ENCODE results near the gene MAGIX. TPM values are rescaled to one million over a fixed set of nuclear protein-coding genes. Genes with fewer than 3 reads are reported as not detected.
A peak's percentile ranks its signal among the peaks of the same experiment; 100 is the strongest.
"Not testable (repeated sequence)": the region's sequence is repeated elsewhere in the genome, so short reads cannot be mapped to it uniquely, and the experiment has no call there.

MAGIX gene
- total and polyA plus RNA-seq, 8 donors = 1.6 to 9.4 (median 2.4) TPM

DNA sequence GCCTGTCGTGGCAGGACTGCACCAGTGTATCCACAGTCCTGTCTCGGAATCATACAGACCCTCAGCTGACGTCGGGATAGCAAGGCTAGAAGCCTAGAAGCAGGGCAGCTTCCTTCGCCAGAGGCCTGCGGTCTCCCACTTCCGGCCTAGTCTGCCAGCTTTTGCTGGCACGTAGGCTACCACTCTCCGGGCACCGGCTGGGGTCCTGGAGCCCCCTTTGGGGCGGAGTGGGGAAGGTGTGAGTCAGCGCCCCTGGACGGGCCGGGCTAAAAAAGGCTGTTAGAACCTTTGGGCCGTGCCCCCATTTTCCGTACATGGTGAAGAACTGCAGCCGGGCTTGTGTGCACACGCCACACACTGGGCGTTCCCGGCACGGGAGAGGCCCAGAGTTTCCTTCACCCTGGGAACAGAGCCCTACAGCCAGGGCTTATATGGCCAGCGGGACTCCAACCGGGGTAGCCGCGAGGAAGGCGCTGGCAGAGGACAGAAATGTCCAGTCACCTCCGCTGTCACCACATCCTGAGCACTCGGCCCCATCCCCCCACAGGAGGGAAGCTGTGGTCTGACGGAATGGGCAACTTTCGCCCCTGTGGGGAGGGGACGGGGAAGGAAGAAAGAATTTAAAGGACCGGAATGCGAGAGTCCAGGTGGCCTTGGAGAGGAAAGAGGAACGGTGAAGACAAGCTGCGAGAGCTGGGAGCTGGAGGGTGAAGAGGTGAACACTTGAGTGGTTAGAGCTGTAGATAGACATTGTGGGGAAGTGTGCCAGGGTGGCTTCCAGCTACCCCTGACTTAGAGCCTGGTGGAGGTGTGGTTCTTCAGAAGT, 4.6 kb downstream of the MAGIX start:
- no peaks in the 10 kb centered on the region for H3K27me3 ChIP-seq
- TF ChIP-seq, protein P1, sequence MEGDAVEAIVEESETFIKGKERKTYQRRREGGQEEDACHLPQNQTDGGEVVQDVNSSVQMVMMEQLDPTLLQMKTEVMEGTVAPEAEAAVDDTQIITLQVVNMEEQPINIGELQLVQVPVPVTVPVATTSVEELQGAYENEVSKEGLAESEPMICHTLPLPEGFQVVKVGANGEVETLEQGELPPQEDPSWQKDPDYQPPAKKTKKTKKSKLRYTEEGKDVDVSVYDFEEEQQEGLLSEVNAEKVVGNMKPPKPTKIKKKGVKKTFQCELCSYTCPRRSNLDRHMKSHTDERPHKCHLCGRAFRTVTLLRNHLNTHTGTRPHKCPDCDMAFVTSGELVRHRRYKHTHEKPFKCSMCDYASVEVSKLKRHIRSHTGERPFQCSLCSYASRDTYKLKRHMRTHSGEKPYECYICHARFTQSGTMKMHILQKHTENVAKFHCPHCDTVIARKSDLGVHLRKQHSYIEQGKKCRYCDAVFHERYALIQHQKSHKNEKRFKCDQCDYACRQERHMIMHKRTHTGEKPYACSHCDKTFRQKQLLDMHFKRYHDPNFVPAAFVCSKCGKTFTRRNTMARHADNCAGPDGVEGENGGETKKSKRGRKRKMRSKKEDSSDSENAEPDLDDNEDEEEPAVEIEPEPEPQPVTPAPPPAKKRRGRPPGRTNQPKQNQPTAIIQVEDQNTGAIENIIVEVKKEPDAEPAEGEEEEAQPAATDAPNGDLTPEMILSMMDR (IDR thresholded peaks at IDR 0.05) = no peak
- peak overlapping the region; percentile 17 to 38 for H3K4me3 ChIP-seq
- peaks cover 5 to 26% of the 10 kb centered on the region in 2 donors for H3K4me1 ChIP-seq
- intact Hi-C loops (cut with DNase I) = no loop called here
- no peaks in the 10 kb centered on the region for H3K36me3 ChIP-seq
- DNase-seq (peak in 2 of 4 donors; percentile 79 to 91), ATAC-seq (peak; percentile 39)
- H3K9me3 ChIP-seq = no peaks in the 10 kb centered on the region
- peak overlapping the region; percentile 92 to 98 for H3K27ac ChIP-seq

DNA sequence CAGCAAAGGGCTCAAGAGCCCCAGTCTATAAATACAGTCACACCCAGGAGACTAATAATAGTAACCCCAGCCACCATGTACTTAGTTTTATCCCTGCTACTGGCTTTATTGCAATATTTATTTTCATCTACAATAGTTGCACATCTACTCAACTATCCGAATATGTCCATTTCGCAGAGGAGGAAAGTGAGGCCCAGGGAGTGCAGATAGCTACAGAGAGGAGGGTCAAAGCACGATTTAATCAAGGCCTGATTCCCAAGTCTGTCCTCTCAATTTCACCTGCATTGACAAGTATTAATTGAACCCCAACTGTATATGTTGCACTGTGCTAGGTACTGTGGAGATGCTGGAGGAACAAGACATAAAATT, 5.2 kb downstream of the MAGIX start:
- no peaks in the 10 kb centered on the region for H3K36me3 ChIP-seq
- TF ChIP-seq, protein P1 (IDR thresholded peaks at IDR 0.05) = no peak
- peak overlapping the region in 1 of 2 donors; percentile 38 for H3K4me3 ChIP-seq
- DNase-seq (no peak), ATAC-seq (no peak)
- no peaks in the 10 kb centered on the region for H3K27me3 ChIP-seq
- intact Hi-C loops (cut with DNase I) = no loop called here
- H3K4me1 ChIP-seq = peaks cover 5 to 27% of the 10 kb centered on the region in 2 donors
- no peaks in the 10 kb centered on the region for H3K9me3 ChIP-seq
- peak overlapping the region; percentile 92 to 98 for H3K27ac ChIP-seq

DNA sequence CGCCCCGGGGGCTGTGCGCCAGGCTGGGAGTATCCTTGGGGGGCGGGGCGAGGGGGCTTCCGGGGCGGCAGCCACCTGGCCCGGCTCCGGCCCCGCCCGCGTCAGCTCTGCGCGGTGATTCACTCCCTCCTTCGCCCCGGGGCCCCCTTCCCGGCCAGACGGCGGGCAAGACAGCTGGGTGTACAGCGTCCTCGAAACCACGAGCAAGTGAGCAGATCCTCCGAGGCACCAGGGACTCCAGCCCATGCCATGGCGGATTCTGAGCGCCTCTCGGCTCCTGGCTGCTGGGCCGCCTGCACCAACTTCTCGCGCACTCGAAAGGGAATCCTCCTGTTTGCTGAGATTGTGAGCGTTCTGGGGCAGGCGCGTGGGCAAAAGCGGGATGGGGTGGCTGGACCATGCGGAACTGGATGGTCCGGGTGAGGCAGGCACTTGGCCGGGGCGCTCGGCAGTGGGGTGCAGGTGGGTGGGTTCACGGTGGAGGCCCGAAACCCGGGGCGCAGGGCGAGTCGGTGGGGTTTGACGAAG, 9.3 kb downstream of the MAGIX start, which contains the start of gene PLP2:
Gene PLP2, plus strand, starts transcription at position 147 of the 528 bp plus-strand sequence. Its CDS starts 103 bp downstream, at position 250.
- ATAC-seq (peak; percentile 42), DNase-seq (peak in 1 of 4 donors; percentile 89)
- H3K27me3 ChIP-seq = no peaks in the 10 kb centered on the region
- TF ChIP-seq, protein P1 (IDR thresholded peaks at IDR 0.05) = no peak
- no peaks in the 10 kb centered on the region for H3K9me3 ChIP-seq
- H3K4me3 ChIP-seq = peak within 1 kb of the TSS; percentile 48 to 60
- H3K36me3 ChIP-seq = peaks cover 0 to 32% of the 10 kb centered on the region in 2 donors
- peak within 1 kb of the TSS; percentile 73 to 91 for H3K27ac ChIP-seq
- intact Hi-C loops (cut with DNase I) = no loop called here
- peaks cover 3 to 43% of the 10 kb centered on the region in 2 donors for H3K4me1 ChIP-seq

DNA sequence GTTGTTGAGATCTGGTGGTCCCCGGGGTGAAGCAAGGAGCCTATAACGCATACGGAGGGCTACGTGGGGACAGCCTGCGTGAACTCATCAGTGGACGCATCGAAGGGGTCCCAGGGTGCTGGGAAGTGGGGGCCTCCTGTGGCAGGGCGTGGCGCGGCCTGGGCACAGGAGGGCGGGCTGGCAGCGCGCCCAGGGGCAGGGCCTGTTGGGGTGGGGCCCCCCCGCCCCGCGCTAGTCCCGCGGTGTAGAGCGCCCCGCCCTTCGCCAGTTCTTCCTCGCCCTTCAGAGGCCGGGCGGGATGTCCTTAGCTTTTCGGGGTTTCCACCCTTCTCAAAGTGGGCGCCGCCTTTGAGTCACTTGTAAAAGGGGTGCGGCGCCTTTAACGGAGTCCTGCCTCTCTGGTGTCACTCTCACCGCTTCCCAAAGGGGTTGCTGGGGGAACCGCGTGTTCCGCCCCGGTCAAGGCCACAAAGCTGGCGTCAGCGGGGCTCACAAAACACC, 9.8 kb downstream of the MAGIX start:
- ATAC-seq = peak; percentile 80
- DNase-seq = peak in 2 of 4 donors; percentile 83 to 92
- intact Hi-C loops (cut with DNase I) = no loop called here

DNA sequence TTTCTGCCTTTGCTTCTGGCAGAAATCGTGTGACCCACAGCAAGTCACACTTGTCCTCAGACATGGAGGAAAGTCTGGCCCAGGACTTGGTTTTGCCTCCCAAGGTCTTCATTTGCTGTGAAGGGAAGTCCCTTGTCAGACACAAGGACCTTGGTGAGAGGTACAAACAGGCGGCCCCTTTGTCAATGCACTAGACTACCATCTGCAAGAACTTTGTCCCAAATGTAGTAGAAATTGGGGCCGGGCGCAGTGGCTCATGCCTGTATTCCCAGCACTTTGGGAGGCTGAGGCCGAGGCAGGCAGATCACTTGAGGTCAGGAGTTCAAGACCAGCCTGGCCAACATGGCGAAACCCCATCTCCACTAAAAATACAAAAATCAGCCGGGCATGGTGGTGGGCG, 11.0 kb downstream of the MAGIX start:
- H3K9me3 ChIP-seq; H3K27ac ChIP-seq; H3K27me3 ChIP-seq; intact Hi-C loops (cut with DNase I); ATAC-seq; DNase-seq: not testable (repeated sequence)
- Histone ChIP-seq H3K4me1 (peaks cover 0 to 37% of the 10 kb centered on the region in 2 donors), H3K36me3 (peaks cover 0 to 49% of the 10 kb centered on the region in 2 donors), H3K4me3 (peak overlapping the region in 1 of 2 donors; percentile 60)

More for the DNA sequence above, 9.8 kb downstream of the MAGIX start:
- TF ChIP-seq, protein P1 (IDR thresholded peaks at IDR 0.05) = no peak
- peak overlapping the region; percentile 73 to 91 for H3K27ac ChIP-seq
- peaks cover 0 to 37% of the 10 kb centered on the region in 2 donors for H3K36me3 ChIP-seq
- no peaks in the 10 kb centered on the region for H3K9me3 ChIP-seq
- H3K4me3 ChIP-seq = peak overlapping the region; percentile 48 to 60
- peaks cover 0 to 48% of the 10 kb centered on the region in 2 donors for H3K4me1 ChIP-seq
- no peaks in the 10 kb centered on the region for H3K27me3 ChIP-seq
